A549 treated with Hydrocortisone at 1 μM for 4 hours (cell line): ENCODE data around the gene RNF123. TPM values are rescaled to one million over a fixed set of nuclear protein-coding genes. Genes with fewer than 3 reads are reported as not detected.

Source experiments
- total RNA-seq: library from RNA; stranded (reverse); fragments of 200-300 nt; extraction: Qiagen RNA extraction; gene quantifications from 5 replicates; pipeline ENCODE4 v1.2.3, GENCODE V29; 2022

Gene RNF123
- total RNA-seq: 11.6 to 15.1 TPM (median 13.7 TPM) in 5 replicates

GRCh38 chr3:49689046-49689907 is at the start of gene RNF123, which contains the start of gene MST1:
Gene RNF123, plus strand, starts transcription at chr3:49689557. Its CDS starts 1,609 bp downstream, at chr3:49691166.
Gene MST1, minus strand, starts transcription at chr3:49689474. Its CDS starts 783 bp downstream, at chr3:49688691.

GRCh38 chr3:49673715-49674496 is 15.5 kb upstream of the RNF123 start, which contains the start of gene APEH:
Gene APEH, plus strand, starts transcription at chr3:49674351. Its CDS starts 51 bp downstream, at chr3:49674402.

GRCh38 chr3:49719214-49719884 is 30.0 kb downstream of the RNF123 start, which contains the start of gene AMIGO3:
Gene AMIGO3, minus strand, starts transcription at chr3:49719684. Its CDS starts 219 bp downstream, at chr3:49719465.

GRCh38 chr3:49723628-49724551 is 34.5 kb downstream of the RNF123 start, which contains the start of gene GMPPB:
Gene GMPPB, minus strand, starts transcription at chr3:49723951. Its CDS starts 225 bp downstream, at chr3:49723726.

Other genes starting within 250 kb of the RNF123 start
- 46.8 to 68.1 TPM (median 59.8 TPM) in 5 replicates for gene DAG1, start 219.3 kb upstream of the RNF123 start, total RNA-seq
- gene BSN, start 135.1 kb upstream of the RNF123 start, total RNA-seq: 0.11 to 0.33 TPM (median 0.14 TPM) in 5 replicates
- gene APEH, start 15.2 kb upstream of the RNF123 start, total RNA-seq: 63.9 to 67.7 TPM (median 64.9 TPM) in 5 replicates
- gene MST1, start 83 bp upstream of the RNF123 start, total RNA-seq: 0.97 to 2.6 TPM (median 1.9 TPM) in 5 replicates
- 0.12 to 1.2 TPM (median 0.69 TPM) in 5 replicates for gene AMIGO3, start 30.1 kb downstream of the RNF123 start, total RNA-seq
- gene GMPPB, start 34.4 kb downstream of the RNF123 start, total RNA-seq: 15.9 to 19.7 TPM (median 18.6 TPM) in 5 replicates
- 21.0 to 23.4 TPM (median 23.3 TPM) in 5 replicates for gene IP6K1, start 97.0 kb downstream of the RNF123 start, total RNA-seq
- 0.15 to 0.30 TPM (median 0.26 TPM) in 5 replicates for gene CDHR4, start 110.3 kb downstream of the RNF123 start, total RNA-seq
- 1.7 to 2.8 TPM (median 2.4 TPM) in 5 replicates for gene INKA1, start 113.7 kb downstream of the RNF123 start, total RNA-seq
- gene UBA7, start 124.4 kb downstream of the RNF123 start, total RNA-seq: 0.23 to 0.85 TPM (median 0.54 TPM) in 5 replicates
- gene TRAIP, start 167.0 kb downstream of the RNF123 start, total RNA-seq: 10.8 to 14.1 TPM (median 13.6 TPM) in 5 replicates
- 0.18 to 0.35 TPM (median 0.24 TPM) in 5 replicates for gene CAMKV, start 180.3 kb downstream of the RNF123 start, total RNA-seq
- 6.2 to 7.5 TPM (median 7.5 TPM) in 5 replicates for gene MST1R, start 214.3 kb downstream of the RNF123 start, total RNA-seq
- 6.3 to 9.9 TPM (median 8.1 TPM) in 5 replicates for gene MON1A, start 240.3 kb downstream of the RNF123 start, total RNA-seq